ENCODE results near the gene GRHPR.
"Not testable (repeated sequence)": the region's sequence is repeated elsewhere in the genome, so short reads cannot be mapped to it uniquely, and the experiment has no call there.

GRHPR gene

GRCh38 chr9:37422289-37423104 lies at the start of gene GRHPR:
GRHPR (plus strand) TSS chr9:37422696; CDS start chr9:37422751, 55 bp downstream.
- DNase-seq: peak; percentile 64

DNA sequence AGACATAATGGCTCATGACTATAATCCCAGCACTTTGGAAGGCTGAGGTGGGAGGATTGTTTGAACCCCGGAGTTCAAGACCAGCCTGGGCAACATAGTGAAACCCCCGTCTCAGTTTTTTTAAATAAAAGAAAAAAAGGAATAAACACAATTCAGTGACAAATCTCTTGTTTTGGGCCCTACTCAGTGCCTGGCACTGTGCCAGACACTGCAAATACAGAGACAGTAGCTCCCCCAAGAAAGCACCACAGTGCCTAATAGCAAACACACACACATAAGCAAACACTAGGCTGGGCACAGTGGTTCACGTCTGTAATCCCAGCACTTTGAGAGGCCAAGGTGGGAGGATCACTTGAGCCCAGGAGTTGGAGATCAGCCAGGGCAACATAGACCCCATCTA lies 49.7 kb upstream of the GRHPR start:
- DNase-seq: no peak

DNA sequence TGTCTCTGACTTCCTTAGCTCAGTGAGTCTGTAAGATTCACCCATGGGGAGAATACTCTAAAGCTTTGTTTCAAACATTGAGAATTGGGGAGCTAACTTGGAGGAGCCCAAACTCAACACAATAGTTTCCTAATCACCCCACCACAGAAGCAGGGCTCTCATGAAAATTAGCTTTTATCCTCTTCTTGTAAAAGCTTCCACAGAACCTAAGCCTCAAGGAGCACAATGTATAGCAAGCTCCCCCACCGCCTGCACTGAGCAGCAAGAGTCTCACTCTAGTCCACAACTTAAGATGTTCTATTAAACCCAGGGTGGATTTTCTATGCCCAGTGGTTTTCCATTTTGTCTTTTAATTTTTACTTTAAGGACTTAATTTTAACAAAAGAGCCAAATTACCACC lies 48.9 kb upstream of the GRHPR start:
- no peak for DNase-seq

DNA sequence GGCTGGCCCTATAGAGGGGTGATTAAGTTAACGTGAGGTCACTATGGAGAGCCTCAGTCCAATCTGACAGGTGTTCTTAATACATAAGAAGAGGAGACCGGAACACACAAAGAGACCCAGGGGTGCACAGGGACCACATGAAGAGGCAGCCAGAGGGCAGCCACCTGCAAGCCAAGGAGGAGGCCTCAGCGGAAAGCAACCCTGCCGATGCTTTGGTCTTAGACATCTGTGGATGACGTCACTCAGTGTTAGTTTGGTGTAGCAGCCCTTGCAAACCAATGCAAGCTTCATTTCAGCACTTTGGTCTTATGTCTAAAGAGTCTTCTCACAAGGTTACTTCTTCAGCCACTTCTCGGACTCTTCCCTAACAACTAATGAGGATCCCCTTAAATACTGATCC lies 47.6 kb upstream of the GRHPR start:
- no peak for DNase-seq

- no peak for DNase-seq
Observed at GRCh38 chr9:37377688-37378612, 44.5 kb upstream of the GRHPR start.

DNA sequence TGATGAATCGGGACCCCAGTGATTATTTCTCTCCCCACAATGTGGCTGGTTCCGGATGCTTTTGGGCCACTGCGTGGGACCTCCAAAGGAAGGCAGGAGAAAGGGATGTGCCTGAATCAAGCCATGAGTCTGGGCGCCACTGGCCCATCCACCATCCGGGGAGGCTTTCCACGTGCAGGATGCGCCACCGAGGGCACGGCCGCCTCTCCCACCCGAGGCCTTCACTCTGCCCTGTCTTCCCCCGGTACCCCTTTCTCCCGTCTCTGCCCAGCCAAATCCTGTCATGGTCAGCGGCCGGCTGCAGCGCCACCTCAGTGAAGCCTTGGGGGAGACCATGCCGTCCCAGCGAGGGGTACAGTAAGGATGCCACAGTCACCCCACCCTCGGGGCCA lies 43.9 kb upstream of the GRHPR start:
- DNase-seq: no peak

DNA sequence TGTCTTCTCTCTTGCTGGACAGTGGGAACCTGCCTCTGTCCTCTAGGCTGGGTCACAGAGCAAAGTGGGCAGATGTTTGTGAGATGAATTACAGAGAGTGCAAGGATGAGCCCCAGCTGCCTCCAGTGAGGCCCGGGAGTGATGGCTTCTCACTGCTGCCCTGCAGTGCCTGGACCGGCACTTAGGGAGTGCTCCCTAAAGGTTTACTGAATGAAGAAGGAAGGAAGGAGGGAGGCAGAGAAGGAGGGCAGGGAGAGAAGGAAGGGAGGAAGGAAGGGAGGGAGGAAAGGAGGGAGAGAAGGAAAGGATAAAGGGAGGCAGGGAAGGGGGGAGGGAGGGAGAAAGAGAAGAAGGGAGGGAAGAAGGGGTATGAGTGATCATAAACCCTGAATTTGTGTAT lies 42.7 kb upstream of the GRHPR start:
- no peak for DNase-seq

- DNase-seq: no peak
Observed at GRCh38 chr9:37380570-37380969, 41.9 kb upstream of the GRHPR start.

DNA sequence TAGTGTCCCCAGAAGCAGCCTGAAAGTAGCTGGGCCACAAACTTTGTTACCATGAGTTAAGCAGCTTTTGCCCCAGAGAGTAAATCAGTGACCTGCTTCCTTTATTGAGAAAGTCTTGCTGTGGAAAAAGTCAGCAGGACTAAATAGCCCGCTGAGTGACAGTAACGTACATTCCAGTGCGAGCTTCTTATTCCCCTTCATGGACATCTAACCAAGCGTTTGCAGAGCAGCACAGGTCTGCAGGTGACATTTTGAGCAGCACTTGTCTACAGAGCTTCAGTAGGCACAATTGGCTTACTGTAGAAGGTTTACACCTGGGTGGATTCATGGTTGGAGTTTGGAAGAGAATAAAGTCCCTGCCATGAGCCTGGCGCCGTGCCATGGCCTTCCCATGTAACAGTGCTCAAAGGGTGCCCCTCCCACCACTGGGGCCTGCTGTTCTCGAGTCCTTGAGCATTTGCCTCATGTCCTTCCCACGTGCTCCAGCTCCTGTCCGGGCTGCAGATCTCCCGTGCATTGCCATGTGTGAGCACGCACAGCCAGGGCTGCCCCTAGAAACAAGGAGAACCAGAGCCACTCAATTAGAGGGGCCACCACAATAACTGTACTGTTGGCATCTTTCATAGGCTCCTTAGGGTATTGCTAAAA lies 41.3 kb upstream of the GRHPR start:
- DNase-seq: no peak

GRCh38 chr9:37382161-37382981 lies 40.1 kb upstream of the GRHPR start:
- DNase-seq: no peak

GRCh38 chr9:37382982-37383357 lies 39.5 kb upstream of the GRHPR start:
- DNase-seq: no peak

GRCh38 chr9:37383393-37383792 lies 39.1 kb upstream of the GRHPR start:
- DNase-seq: no peak

DNA sequence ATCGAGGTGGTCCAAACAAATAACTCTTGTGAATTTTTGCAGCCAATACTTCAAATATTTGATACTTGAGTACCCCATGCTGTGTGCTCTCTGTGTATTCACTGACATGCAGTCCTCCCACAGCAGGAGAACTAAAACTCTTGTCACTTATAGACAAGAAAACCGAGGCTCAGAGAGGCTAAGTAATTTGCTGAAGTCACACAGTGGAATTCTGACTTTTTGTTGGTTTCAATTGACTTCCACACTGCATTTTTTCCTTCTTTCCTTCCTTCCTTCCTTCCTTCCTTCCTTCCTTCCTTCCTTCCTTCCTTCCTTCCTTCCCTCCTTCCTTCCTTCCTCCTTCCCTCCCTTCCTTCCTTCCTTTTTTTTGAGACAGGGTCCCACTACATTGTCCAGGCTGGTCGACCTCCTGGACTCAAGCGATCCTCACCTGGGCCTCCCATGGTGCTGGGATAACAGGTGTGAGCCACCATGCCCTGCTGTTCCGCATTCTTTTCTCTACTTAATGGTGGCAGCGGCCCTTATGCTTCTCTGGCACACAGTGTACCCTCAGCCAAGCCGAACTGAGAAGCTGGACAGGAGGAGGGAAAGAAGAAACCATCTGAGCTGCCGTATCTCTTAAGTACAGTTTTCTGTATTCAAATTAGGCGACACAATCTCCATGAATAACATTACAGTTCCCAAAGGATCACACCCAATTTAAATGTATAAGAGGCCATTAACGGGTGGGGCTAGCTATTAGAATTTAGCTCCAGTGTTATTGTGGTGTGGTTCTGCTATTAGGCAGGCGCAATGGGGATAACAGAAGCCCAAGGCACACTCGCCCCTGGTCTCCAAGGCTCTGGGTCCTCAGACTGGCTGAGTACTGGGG lies 38.4 kb upstream of the GRHPR start:
- no peak for DNase-seq

GRCh38 chr9:37385286-37385685 lies 37.2 kb upstream of the GRHPR start:
- DNase-seq: no peak

DNA sequence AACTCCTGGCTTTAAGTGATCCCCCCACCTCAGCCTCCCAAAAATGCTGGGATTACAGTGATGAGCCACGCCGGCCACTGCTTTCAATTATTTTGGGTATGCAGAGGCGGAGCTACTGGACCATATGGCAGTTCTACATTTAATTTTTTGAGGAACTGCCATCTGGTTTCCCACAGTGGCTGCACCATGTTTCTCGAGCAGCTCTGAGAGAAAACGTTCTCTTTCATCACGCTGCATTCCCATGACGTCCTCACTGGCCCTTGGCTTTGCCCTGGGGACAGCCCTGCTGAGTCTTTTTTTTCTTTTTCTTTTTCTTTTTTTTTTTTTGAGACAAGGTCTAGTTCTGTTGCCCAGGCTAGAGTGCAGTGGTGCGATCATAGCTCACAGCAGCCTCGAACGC lies 35.5 kb upstream of the GRHPR start:
- no peak for DNase-seq

- no peak for DNase-seq
Observed at GRCh38 chr9:37390759-37391158, 31.7 kb upstream of the GRHPR start.

GRCh38 chr9:37392272-37392671 lies 30.2 kb upstream of the GRHPR start:
- DNase-seq: no peak

DNA sequence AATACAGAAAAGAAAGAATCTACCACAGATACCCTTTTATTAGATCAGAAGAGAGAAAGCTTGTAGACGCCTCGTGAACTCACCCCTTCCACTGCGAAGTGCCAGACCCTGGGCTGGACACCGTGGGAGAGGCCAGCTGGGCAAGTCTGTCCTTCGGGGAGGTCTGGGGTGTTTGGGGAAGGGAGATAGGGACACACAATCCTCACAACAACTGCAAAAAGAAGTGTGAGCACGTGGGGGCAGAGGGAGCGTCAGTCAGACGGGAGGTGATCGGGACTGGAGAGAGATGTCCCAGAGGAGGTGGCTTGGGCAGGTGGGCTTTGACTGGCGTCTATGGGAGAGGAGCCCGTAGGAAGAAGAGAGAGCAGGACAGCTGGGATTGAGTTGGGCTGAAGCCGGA lies 27.3 kb upstream of the GRHPR start:
- DNase-seq: no peak

DNA sequence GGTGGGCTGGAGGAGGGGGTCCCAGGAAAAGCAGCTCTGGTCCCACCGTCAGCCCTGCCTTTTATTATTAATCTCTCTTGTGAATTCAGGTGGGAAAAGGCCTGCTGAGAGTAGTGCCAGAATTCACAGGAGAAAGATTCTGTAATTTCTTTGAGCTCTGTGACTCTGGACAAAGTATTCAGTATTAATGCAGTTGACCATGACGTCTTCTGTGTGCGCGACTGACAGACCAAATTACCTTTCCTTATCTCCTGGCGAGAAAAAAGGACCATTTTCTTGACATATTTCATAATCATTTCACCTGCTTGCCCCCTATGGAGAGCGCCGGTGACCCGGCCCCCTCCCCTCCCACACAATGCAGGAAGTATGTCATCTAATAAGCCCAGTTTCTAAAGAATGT lies 26.8 kb upstream of the GRHPR start:
- DNase-seq: no peak

DNA sequence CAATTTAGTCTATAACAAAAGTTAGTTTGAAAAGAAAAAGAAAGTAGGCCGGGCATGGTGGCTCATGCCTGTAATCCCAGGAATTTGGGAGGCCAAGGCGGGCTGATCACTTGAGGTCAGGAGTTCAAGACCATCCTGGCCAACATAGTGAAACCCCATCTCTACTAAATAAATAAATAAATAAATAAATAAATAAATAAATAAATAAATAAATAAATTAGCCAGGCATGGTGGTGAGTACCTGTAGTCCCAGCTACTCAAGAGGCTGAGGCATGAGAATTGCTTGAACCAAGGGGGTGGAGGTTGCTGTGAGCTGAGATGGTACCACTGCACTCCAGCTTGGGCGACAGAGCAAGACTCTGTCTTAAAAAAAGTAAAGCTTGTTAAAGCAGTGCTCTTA lies 24.5 kb upstream of the GRHPR start:
- not testable (repeated sequence) for DNase-seq

GRCh38 chr9:37398464-37399025 lies 24.0 kb upstream of the GRHPR start:
- no peak for DNase-seq

All from fibroblast of upper back skin (primary cell).